ENCODE results near the gene SQSTM1.
"Not testable (repeated sequence)": the region's sequence is repeated elsewhere in the genome, so short reads cannot be mapped to it uniquely, and the experiment has no call there.

Gene SQSTM1

DNA sequence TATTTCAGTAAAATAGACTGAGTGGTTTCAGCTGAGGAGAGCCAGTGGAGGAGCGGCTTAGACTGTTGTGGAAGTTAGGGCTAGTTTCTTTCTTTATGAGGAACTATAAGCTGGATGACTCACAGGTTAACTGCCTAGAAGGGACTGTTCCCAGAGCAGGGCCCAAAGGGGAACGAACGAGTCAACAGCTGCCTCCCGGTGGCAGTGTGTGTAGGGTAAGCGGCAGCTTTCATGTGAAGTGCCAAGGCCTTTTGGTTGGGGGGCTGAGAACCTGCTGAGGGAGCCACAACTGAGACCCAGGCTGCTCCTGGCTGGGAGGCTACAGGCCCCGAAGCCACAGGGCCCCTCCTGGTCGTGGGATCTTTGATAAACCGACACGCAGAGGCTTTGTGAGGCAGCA is 7.0 kb downstream of the SQSTM1 start:
- no peak for DNase-seq (ENCODE audit: low read depth)

DNA sequence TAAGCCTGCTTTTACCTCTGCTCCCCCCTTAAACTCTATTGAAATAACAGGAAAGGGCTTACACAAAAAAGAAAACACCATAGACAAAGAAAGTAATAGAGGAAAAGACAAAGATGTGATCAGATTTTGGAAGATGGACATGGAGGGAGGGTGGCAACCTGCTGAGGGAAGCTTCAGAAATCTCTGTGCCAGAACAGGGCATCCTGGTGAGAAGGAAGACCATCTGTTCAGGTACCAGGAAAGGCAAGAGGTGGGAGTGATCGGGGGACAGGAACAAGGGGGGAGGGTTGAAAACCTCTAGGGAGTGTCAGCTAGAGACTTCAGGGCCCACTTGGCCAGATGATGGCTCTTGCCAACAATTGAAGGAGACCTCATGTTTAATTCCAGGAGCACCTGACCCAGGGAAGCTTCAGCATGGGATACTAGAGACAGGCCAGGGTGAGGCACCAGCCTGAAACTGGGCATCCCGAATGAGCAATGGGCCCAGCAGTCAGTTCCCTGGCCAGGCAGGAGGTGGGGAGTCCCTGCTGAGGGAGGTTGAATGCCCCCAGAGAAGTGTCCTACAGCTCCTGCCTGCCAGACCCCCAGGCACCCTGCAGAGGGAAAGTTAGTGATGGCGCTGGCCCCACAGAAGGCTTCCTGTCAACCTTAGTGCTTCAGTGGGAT is 8.2 kb downstream of the SQSTM1 start:
- no peak for DNase-seq (ENCODE audit: low read depth)

DNA sequence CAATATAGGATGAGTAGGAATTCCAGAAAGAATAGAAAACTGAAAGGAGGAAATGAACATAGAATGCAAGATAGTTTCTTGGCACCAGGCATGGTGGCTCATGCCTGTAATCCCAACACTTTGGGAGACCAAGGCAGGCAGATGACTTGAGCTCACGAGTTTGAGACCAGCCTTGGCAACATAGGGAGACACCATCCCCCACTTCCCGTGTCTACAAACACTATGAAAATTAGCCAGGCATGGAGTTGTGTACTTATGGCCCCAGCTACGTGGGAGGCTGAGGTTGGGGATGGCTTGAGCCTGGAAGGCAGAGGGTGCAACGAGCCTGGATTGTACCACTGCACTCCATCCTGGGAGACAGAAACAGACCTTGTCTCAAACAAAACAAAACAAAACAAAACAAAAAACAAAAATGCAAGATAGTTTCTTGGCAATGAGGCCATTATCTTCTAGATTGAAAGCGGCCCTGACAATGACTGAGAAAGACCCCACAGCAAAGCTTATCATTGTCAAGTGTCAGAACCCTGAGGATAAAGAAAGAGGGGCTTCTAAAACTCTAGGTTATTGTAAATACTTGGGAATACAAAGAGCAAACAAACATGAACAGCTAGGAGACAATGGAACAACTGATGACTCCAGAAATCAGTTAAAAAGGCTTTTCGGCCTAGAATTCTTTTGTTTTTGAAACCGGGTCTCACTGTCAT is 9.2 kb downstream of the SQSTM1 start:
- no peak for DNase-seq (ENCODE audit: low read depth)

DNA sequence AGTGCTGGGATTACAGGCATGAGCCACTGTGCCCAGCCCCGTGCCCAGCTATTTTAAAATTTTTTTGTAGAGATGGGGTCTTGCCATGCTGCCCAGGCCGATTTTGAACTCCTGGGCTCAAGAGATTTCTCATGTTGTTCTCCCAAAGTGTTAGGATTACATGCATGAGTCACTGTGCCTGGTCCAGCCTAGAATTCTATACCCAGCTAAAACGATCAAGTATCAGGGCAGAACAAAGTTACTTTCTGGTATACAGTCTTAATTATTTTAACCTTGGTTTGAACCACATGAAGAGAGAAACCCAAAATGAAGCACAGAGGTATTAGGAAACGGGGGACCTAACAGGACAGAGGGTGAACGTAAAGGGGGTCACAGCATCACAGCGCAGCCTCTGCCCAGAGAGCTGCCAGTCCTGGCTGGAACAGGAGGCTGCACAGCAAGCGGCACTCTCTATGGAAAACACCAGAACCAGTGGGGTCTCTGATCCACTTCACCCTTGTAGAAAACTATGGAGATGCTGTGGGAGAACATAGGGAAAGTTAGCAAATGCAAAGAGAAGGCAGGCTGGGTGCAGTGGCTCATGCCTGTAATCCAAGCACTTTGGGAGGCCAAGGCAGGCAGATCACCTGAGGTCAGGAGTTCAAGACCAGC is 10.2 kb downstream of the SQSTM1 start:
- no peak for DNase-seq (ENCODE audit: low read depth)

DNA sequence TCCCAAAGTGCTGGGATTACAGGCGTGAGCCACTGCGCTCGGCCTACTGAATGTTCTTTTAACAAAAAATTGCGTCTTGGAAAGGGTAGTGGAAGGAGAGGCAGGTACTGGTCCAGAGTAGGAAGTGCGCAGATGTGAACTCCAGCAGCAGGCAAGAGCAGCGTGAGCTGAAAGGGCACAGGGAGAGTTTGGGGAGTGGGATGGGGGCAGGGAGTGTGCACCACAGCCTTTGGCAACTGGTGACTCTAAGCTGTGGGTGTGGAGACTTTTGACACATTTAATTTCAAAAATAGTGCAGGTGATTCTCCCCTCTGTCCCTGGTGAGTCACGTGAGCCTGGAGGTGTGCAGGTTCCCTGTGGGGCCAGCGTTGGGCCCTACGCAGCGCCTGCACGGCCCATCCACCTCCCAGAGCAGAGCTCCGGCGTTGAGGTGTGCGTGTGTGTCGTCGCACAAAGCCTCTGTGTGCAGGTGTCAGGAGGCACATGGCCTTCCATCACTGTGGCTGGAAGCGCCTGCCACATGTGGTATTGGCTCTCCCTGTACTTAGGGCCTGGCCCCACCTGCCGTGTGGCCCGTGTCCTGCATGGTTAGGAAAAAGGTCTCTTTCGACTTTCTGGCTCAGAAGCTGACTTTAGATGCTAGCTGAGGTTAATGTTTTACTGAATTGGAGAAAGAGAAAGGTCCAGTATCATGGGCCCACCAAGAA is 11.5 kb downstream of the SQSTM1 start:
- no peak for DNase-seq (ENCODE audit: low read depth)

DNA sequence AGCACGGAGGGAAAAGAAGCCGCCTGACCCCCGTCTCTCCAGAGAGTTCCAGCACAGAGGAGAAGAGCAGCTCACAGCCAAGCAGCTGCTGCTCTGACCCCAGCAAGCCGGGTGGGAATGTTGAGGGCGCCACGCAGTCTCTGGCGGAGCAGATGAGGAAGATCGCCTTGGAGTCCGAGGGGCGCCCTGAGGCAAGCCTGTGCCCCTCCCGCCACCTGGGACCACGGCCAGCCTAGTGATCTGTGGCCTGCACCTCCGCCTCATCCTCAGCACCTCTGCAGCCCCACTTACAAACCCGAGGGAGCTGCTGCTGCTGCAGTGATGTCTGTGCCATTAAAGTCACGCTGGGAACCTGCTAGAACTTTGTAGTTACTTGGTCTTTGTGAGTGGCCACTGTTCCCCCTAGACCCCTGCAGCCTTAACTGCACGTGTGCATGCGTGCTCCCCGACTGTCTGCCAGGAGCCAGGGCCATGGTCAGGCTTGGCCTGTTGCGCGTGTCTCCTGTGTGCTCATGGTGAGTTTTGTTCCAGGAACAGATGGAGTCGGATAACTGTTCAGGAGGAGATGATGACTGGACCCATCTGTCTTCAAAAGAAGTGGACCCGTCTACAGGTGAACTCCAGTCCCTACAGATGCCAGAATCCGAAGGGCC is 12.5 kb downstream of the SQSTM1 start:
- no peak for DNase-seq (ENCODE audit: low read depth)

DNA sequence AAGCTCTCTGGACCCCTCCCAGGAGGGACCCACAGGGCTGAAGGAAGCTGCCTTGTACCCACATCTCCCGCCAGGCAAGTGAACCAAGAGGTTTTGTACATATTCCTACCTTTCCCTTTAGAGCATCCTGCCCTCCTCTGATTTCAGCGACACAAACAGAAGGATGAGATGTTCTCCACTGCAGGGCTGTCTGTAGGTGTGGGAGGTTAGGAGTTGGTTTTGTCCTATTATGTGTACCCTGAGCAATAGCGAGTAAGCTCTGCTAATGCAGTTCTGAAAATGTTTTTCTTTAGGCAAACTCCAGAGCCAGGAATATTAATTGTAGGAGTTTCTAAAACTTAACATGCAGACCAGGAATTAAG is 13.0 kb downstream of the SQSTM1 start:
- DNase-seq (ENCODE audit: low read depth): no peak

DNA sequence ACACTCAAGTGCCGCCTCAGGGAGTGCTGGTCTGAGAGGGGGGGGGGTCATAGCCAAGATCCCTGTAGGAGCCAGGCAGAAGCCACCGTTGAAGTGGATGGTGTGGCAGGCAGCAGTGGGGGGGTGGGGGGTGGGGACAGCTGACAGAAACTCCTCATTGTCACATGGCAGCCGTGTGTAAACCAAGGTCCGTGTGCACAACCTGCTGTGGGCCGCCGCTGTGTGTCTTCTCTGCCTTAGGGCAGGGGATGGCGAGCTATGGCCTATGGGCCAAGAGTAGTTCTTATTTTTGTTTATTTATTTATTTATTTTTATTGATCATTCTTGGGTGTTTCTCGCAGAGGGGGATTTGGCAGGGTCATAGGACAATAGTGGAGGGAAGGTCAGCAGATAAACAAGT is 13.4 kb downstream of the SQSTM1 start:
- no peak for DNase-seq (ENCODE audit: low read depth)

DNA sequence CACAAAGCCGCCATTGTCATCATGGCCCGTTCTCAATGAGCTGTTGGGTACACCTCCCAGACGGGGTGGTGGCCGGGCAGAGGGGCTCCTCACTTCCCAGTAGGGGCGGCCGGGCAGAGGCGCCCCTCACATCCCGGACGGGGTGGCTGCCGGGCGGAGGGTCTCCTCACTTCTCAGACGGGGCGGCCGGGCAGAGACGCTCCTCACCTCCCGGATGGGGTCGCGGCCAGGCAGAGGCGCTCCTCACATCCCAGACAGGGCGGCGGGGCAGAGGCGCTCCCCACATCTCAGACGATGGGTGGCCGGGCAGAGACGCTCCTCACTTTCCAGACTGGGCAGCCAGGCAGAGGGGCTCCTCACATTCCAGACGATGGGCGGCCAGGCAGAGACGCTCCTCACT is 14.2 kb downstream of the SQSTM1 start:
- not testable (repeated sequence) for DNase-seq (ENCODE audit: low read depth)

DNA sequence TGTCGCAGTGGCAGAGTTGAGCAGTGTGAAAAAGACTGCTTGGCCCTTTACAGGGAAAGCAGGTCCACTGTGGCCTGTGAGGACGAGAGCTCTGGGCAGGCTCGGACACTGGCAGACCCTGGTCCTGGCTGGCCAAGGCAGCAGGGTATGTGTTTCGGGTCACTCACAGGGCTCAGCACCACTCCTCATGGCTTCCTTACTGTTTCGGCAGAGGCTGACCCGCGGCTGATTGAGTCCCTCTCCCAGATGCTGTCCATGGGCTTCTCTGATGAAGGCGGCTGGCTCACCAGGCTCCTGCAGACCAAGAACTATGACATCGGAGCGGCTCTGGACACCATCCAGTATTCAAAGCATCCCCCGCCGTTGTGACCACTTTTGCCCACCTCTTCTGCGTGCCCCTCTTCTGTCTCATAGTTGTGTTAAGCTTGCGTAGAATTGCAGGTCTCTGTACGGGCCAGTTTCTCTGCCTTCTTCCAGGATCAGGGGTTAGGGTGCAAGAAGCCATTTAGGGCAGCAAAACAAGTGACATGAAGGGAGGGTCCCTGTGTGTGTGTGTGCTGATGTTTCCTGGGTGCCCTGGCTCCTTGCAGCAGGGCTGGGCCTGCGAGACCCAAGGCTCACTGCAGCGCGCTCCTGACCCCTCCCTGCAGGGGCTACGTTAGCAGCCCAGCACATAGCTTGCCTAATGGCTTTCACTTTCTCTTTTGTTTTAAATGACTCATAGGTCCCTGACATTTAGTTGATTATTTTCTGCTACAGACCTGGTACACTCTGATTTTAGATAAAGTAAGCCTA is 15.7 kb downstream of the SQSTM1 start:
- peak; percentile 41 for DNase-seq (ENCODE audit: low read depth)

DNA sequence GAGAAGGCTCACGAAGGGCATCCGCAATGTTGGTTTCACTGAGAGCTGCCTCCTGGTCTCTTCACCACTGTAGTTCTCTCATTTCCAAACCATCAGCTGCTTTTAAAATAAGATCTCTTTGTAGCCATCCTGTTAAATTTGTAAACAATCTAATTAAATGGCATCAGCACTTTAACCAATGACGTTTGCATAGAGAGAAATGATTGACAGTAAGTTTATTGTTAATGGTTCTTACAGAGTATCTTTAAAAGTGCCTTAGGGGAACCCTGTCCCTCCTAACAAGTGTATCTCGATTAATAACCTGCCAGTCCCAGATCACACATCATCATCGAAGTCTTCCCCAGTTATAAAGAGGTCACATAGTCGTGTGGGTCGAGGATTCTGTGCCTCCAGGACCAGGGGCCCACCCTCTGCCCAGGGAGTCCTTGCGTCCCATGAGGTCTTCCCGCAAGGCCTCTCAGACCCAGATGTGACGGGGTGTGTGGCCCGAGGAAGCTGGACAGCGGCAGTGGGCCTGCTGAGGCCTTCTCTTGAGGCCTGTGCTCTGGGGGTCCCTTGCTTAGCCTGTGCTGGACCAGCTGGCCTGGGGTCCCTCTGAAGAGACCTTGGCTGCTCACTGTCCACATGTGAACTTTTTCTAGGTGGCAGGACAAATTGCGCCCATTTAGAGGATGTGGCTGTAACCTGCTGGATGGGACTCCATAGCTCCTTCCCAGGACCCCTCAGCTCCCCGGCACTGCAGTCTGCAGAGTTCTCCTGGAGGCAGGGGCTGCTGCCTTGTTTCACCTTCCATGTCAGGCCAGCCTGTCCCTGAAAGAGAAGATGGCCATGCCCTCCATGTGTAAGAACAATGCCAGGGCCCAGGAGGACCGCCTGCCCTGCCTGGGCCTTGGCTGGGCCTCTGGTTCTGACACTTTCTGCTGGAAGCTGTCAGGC is 16.6 kb downstream of the SQSTM1 start:
- no peak for DNase-seq (ENCODE audit: low read depth)

DNA sequence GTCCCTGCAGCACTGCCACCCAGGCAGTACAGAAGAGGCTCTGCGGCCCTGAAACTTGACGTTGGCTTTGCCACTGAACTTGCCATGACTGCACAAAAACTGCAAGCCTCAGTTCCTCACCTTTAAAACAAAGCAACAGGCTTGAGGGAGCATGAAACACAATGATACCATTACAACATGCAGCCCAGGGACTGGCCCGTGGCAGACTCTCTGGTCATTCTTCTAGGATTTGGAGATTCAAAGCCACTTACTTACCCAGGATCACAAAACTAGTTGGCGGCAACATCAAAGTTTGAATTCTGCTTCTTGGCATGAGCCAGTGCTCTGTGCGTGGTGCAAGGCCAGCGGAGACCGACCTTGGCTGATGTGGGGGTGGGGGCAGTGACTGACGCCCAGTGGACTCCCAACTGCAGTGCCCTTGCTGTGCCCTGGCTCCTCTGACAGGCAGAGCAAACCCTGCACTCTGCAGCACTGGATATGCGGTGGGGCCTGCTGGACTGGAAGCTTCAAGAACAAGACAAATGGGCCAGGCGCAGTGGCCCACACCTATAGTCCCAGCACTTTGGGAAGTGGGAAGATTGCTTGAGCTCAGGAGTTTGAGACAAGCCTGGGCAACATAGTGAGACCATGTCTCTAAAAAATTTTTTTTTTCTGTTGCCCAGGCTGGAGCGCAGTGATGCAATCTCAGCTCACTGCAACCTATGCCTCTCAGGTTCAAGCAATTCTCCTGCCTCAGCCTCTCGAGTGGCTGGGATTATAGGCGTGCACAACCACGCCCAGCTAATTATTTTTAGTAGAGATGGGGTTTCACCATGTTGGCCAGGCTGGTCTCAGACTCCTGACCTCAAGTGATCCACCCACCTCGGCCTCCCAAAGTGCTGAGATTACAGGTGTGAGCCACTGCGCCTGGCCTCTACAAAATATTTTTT is 18.9 kb downstream of the SQSTM1 start:
- DNase-seq (ENCODE audit: low read depth): no peak

DNA sequence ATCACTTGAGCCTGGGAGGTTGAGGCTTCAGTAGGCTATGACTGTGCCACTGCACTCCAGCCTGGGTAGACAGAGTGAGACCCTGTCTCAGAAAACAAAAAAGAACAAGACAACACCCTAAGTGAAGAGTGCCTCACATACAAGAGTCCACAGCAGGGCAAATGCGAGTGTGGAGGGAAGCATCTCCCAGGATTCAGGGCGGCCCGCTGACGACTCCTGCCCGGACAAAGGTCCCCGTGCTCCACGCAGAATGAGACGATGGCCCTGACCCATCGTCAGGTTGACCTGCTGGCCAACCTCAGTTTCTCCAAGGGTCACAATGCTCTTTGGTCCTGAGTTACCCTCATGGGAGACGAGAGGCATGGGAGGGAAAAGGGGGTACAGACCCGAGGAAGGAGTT is 19.6 kb downstream of the SQSTM1 start:
- no peak for DNase-seq (ENCODE audit: low read depth)

DNA sequence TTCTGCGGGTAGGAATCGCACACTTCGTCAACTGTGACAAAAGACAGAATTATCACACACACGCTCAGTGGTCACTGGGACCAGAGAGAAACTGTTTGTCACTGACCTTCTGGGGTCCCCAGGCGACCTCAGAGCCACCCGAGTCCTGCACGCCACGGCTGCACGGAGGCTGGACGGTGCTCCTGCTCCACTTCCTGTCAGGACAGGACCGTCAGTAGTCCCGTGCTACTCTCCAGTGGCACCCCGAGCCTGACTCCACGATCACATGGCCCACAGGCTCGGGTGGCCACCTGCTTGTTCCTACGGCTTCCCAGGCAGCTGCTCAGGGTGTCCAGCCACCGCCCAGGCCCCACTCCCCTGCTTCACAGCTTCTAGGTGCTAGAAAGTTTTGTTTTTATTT is 20.1 kb downstream of the SQSTM1 start:
- no peak for DNase-seq (ENCODE audit: low read depth)

DNA sequence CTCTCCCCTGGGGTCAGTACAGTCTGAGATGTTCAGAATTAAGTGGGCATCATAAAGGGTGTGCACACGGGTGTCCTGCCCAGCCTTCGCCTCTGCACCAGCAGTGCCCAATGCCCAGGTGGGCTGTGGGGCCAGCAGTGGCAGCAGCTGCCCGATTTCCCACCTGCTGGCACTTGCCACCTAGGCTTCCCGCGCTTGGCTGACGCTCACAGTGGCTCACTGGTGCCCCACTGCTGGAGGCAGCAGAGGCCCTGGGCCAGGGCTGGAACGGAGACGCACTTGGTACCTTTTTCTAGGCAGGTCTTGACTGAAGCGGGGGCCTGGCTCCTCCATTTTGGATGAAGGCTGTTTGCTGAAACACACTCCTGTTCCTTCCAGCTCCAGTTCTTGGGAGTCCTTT is 20.9 kb downstream of the SQSTM1 start:
- no peak for DNase-seq (ENCODE audit: low read depth)

DNA sequence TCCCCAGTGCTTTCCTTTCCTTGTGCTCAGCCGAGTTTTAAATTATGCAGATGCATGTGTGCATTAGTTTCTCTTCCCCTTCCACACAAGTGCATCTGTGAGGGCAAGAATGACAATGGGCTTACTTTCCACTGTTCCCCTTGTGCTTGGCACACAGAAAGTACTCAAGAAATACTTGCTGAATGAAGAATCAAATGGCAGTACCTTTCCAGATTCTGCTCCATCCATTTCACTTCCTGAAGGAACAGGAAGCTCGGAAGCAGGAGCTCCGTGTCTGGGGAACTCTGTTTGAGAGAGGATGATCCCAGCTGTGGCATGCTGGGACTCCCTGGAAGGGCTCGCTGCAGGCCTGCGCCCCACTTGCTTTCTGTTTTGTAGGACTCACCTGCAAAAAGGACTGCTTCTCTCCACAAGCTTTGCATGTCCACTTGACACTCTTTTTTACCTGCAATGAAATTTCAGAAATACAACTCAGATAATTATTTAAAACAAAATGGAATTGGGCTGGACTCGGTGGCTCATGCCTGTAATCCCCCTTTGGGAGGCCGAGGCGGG is 32.4 kb downstream of the SQSTM1 start:
- DNase-seq (ENCODE audit: low read depth): no peak

DNA sequence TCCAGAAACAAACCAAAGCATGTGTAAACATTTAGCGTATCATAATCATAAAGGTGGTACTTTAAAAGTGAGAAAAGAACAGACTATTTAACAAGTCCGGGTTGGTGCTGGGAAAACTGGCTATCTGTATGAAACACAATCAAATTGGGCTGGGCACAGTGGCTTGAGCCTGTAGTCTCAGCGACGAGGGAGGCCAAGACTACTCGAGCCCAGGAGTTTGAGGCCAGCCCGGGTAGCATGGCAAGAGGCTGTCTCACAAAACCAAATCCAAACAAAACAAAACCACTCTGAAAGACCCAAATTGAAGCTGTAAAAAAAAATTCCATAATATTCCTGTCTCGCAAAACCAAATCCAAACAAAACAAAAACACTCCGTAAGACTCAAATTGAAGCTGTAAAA is 33.7 kb downstream of the SQSTM1 start:
- DNase-seq (ENCODE audit: low read depth): no peak

DNA sequence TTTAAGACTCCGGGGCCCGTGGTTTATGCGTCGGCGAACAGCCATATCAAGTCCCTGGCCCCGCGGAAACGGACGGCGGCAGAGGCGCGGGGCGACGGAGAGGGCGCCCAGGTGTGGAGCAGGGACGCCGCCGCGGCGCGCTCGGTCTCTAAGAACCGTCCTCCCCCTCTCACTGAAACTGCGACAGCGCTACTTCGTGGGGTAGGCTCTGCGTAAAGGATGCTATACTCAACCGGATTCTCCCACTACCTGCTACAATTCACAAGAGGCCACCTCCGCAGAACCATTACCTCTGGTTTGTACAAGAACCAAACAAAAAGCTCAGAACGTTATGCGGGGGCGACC is 37.5 kb downstream of the SQSTM1 start:
- DNase-seq (ENCODE audit: low read depth): peak; percentile 26

Measured in activated gamma-delta T cell treated with anti-CD3 and anti-CD28 coated beads, Interleukin-2, amount 50 U/mL, for 16 hours (primary cell).